ENCODE measurements around the gene MYL11.
"Not testable (repeated sequence)": the region's sequence is repeated elsewhere in the genome, so short reads cannot be mapped to it uniquely, and the experiment has no call there.

Gene MYL11

GRCh38 chr16:30371248-30371816 is 3.3 kb upstream of the MYL11 start:
- DNase-seq = no peak

- DNase-seq = peak; percentile 64
These were observed 2.4 kb upstream of the MYL11 start for GRCh38 chr16:30372038-30372712.

- no peak for DNase-seq
These were observed 1.9 kb upstream of the MYL11 start for GRCh38 chr16:30372725-30373124.

GRCh38 chr16:30375864-30376263 is 1.3 kb downstream of the MYL11 start:
- no peak for DNase-seq

GRCh38 chr16:30376461-30376902 is 1.9 kb downstream of the MYL11 start:
- DNase-seq = no peak

GRCh38 chr16:30377050-30377811 is 2.6 kb downstream of the MYL11 start:
- DNase-seq = no peak

- peak; percentile 95 for DNase-seq
These were observed 3.2 kb downstream of the MYL11 start for GRCh38 chr16:30377812-30378235.

- peak; percentile 99 for DNase-seq
These were observed 3.9 kb downstream of the MYL11 start for GRCh38 chr16:30378236-30379157.

- DNase-seq = no peak
These were observed 4.7 kb downstream of the MYL11 start for GRCh38 chr16:30379158-30379783.

- no peak for DNase-seq
These were observed 5.6 kb downstream of the MYL11 start for GRCh38 chr16:30380072-30380802.

- DNase-seq = no peak
These were observed 6.2 kb downstream of the MYL11 start for GRCh38 chr16:30380803-30381208.

GRCh38 chr16:30381291-30382041 is 6.9 kb downstream of the MYL11 start:
- DNase-seq = no peak

- DNase-seq = no peak
These were observed 7.7 kb downstream of the MYL11 start, which contains the start of gene SEPTIN1 for GRCh38 chr16:30382111-30382881. SEPTIN1 (minus strand) TSS chr16:30382561; CDS start chr16:30382542, 19 bp downstream.

- DNase-seq = peak; percentile 78
These were observed 8.9 kb downstream of the MYL11 start for GRCh38 chr16:30383521-30383920.

GRCh38 chr16:30394592-30395154 is 20.1 kb downstream of the MYL11 start:
- no peak for DNase-seq

GRCh38 chr16:30395155-30395991 is 20.8 kb downstream of the MYL11 start, which contains the start of gene ZNF48:
ZNF48 (plus strand) TSS chr16:30395420; CDS start chr16:30395795, 375 bp downstream.
- DNase-seq = peak; percentile 92

- no peak for DNase-seq
These were observed 21.5 kb downstream of the MYL11 start for GRCh38 chr16:30395992-30396585.

- DNase-seq = not testable (repeated sequence)
These were observed 22.0 kb downstream of the MYL11 start for GRCh38 chr16:30396627-30397026.

All from left hindlimb (tissue), 1 donor.